Loucy (cell line): ENCODE results near the gene GAB2.

Source experiments
- H2AFZ ChIP-seq: fragments of 200-600 bp; sonication (generic); 2 replicates; pipeline ENCODE4 v1.6.0; 2016; ENCODE audit warnings: antibody characterized with exemption, mild to moderate bottlenecking, low read length, moderate library complexity
- H3F3A ChIP-seq: fragments of 200-600 bp; 2 replicates; pipeline ENCODE4 v1.6.0; 2016; ENCODE audit warnings: antibody characterized with exemption, low read depth, mild to moderate bottlenecking
- H3K27me3 ChIP-seq: fragments of 200-600 bp; sonication (generic); 2 replicates; pipeline ENCODE4 v1.6.1; 2014; ENCODE audit warnings: low read length, mild to moderate bottlenecking; ENCODE audit not compliant: insufficient read depth, poor library complexity, severe bottlenecking
- H3K36me3 ChIP-seq: fragments of 200-600 bp; sonication (generic); 2 replicates; pipeline ENCODE4 v1.6.1; 2016; ENCODE audit warnings: low read length; ENCODE audit not compliant: insufficient read depth
- H3K4me1 ChIP-seq: fragments of 200-600 bp; sonication (generic); 2 replicates; pipeline ENCODE4 v1.5.1; 2014; ENCODE audit warnings: low read length, mild to moderate bottlenecking; ENCODE audit not compliant: insufficient read depth, poor library complexity, severe bottlenecking
- H3K4me2 ChIP-seq: fragments of 200-600 bp; sonication (generic); 2 replicates; pipeline ENCODE4 v1.6.0; 2014; ENCODE audit warnings: antibody characterized with exemption, low read length, low read depth, mild to moderate bottlenecking; ENCODE audit not compliant: poor library complexity, severe bottlenecking
- H3K4me3 ChIP-seq: fragments of 200-600 bp; sonication (generic); 2 replicates; pipeline ENCODE4 v1.5.1; 2014; ENCODE audit warnings: low read length, mild to moderate bottlenecking, mixed read lengths; ENCODE audit not compliant: poor library complexity, severe bottlenecking
- H3K79me2 ChIP-seq: fragments of 200-600 bp; sonication (generic); 2 replicates; pipeline ENCODE4 v1.6.1; 2014; ENCODE audit warnings: low read length; ENCODE audit not compliant: insufficient read depth
- H3K9ac ChIP-seq: fragments of 200-600 bp; sonication (generic); 2 replicates; pipeline ENCODE4 v1.6.0; 2014; ENCODE audit warnings: mild to moderate bottlenecking, low read depth, low read length, moderate library complexity; ENCODE audit not compliant: poor library complexity, severe bottlenecking
- H3K9me2 ChIP-seq: fragments of 200-600 bp; sonication (generic); replicated peaks from 2 replicates; pipeline ENCODE4 v1.6.1; 2016; ENCODE audit warnings: low read depth, low read length, mixed read lengths
- H3K9me3 ChIP-seq: fragments of 200-600 bp; sonication (generic); 2 replicates; pipeline ENCODE4 v1.6.1; 2014; ENCODE audit warnings: mild to moderate bottlenecking, antibody characterized with exemption, low read length, low read depth; ENCODE audit not compliant: insufficient read depth
- H4K20me1 ChIP-seq: fragments of 200-600 bp; sonication (generic); 2 replicates; pipeline ENCODE4 v1.6.0; 2014; ENCODE audit warnings: antibody characterized with exemption, low read length, mild to moderate bottlenecking; ENCODE audit not compliant: insufficient read depth, poor library complexity, severe bottlenecking
- EZH2phosphoT487 ChIP-seq: fragments of 200-600 bp; IDR thresholded peaks from 2 replicates; pipeline ENCODE4 v1.6.1; 2018; ENCODE audit warnings: antibody characterized with exemption, mild to moderate bottlenecking, moderate library complexity, borderline replicate concordance
- TF ChIP-seq, protein P1 (sequence below): fragments of 200-600 bp; sonication (generic); conservative IDR thresholded peaks from 2 replicates; pipeline ENCODE4 v1.5.1; 2014; ENCODE audit warnings: mild to moderate bottlenecking, antibody characterized with exemption, low read length

Gene GAB2

DNA sequence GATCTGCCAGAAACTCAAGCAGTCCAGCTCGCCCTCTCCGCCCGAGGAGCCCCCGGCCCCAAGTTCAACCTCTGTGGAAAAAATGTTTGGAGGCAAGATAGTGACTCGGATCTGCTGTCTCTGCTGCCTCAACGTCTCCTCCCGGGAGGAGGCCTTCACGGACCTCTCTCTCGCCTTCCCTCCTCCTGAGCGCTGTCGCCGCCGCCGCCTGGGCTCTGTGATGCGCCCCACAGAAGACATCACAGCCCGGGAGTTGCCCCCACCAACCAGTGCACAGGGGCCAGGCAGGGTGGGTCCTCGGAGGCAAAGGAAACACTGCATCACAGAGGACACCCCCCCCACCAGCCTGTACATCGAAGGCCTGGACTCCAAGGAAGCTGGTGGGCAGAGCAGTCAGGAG lies 208.1 kb downstream of the GAB2 start:
- H3K79me2 ChIP-seq: no peaks in the 10 kb centered on the region
- H4K20me1 ChIP-seq: no peaks in the 10 kb centered on the region
- peaks cover 14% of the 10 kb centered on the region; the same call in 1 of the 2 replicates for H3K36me3 ChIP-seq
- H2AFZ ChIP-seq: no peak overlapping the region
- H3K9me2 ChIP-seq: no peaks in the 10 kb centered on the region
- H3K9me3 ChIP-seq: no peaks in the 10 kb centered on the region
- no peak overlapping the region for H3K4me3 ChIP-seq
- no peaks in the 10 kb centered on the region for H3K4me1 ChIP-seq
- no peak overlapping the region for H3K9ac ChIP-seq
- H3K4me2 ChIP-seq: no peak overlapping the region
- H3F3A ChIP-seq: no peaks in the 10 kb centered on the region
- TF ChIP-seq, protein P1, sequence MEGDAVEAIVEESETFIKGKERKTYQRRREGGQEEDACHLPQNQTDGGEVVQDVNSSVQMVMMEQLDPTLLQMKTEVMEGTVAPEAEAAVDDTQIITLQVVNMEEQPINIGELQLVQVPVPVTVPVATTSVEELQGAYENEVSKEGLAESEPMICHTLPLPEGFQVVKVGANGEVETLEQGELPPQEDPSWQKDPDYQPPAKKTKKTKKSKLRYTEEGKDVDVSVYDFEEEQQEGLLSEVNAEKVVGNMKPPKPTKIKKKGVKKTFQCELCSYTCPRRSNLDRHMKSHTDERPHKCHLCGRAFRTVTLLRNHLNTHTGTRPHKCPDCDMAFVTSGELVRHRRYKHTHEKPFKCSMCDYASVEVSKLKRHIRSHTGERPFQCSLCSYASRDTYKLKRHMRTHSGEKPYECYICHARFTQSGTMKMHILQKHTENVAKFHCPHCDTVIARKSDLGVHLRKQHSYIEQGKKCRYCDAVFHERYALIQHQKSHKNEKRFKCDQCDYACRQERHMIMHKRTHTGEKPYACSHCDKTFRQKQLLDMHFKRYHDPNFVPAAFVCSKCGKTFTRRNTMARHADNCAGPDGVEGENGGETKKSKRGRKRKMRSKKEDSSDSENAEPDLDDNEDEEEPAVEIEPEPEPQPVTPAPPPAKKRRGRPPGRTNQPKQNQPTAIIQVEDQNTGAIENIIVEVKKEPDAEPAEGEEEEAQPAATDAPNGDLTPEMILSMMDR: no peak
- TF ChIP-seq EZH2phosphoT487: no peak
- no peaks in the 10 kb centered on the region for H3K27me3 ChIP-seq

DNA sequence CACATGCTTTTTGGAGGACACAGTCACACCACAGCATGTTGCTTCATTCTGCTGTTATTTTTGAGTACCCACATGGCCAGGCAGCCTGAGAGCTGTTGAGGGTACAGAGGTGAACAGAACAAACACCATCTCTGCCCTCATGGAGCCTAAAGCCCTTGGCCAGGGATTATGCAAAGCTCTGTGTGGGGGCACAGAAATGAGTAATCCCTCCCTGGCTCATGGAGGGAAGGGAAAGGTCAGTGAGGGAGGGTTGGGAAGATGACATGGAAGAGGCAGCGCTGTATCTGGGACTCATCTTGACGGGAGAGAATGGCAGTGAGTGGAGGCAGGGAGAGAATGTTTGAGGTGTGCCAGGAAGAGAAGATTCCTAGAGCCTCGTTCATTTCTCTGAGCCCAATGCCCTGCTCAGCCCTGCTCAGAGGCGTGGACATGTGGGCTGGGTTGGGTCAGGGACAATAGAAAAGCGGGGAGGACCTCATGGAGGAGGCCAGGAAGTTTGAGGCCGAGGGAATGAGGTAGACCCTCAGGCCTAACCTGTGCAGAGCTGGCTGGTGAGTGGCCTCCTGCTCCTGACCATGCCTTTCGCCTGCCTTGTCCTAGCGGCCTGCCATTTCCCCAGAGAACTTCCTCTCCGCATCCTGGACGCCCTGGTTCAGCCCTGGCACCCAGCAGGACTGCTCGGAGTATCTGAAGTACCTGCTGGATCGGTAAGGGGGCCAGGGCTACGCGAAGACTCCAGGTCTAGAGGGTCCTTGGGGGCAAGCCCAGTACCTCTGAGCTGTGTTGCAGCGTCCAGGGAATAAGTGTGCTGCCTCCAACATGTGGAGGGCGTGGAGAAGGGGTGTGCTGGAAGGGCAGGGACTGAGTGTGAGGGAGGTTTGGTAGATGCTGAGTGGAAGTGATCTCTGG lies 209.1 kb downstream of the GAB2 start:
- TF ChIP-seq, protein P1: no peak
- TF ChIP-seq EZH2phosphoT487: no peak
- no peaks in the 10 kb centered on the region for H3K9me3 ChIP-seq
- no peaks in the 10 kb centered on the region for H3K79me2 ChIP-seq
- H3K27me3 ChIP-seq: no peaks in the 10 kb centered on the region
- no peaks in the 10 kb centered on the region for H4K20me1 ChIP-seq
- H3K4me1 ChIP-seq: no peaks in the 10 kb centered on the region
- no peak overlapping the region for H3K4me3 ChIP-seq
- H3K36me3 ChIP-seq: peaks cover 14% of the 10 kb centered on the region; the same call in 1 of the 2 replicates
- no peaks in the 10 kb centered on the region for H3F3A ChIP-seq
- H3K4me2 ChIP-seq: no peak overlapping the region
- H3K9me2 ChIP-seq: no peaks in the 10 kb centered on the region
- H2AFZ ChIP-seq: no peak overlapping the region
- H3K9ac ChIP-seq: no peak overlapping the region

DNA sequence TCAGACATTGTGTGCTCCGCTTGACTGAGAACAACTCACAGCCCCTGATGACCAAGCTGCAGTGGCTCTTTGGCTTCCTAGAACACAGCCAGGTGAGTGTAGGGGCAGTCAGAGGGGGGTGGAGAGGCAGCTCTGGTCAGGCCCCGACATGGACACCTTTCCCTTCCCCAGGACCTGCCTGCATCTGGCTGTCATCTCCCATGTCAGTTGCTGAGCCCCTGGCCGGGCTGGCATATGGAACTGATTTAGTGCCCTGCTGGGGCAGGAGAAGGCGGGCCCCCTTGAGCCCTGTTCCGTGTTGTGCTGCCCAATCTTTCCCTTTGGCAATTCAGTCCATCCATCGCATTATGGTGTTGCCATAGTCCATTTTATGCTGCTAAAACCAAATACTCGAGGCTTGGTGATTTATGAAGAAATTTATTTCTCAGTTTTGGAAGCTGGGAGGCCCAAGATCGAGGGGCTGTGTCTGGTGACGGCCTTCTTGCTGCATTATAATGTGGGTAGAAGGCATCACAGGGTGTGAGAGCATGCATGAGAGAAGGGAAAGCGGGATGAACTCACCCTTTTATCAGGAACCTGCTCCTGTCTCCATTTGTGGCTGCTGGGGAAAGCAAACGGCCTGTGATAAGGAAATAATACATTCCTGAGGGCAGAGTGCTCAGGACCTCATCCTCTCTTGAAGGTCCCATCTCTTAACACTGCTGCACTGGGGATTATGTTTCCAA lies 209.9 kb downstream of the GAB2 start:
- H3F3A ChIP-seq: no peaks in the 10 kb centered on the region
- H3K9ac ChIP-seq: no peak overlapping the region
- peaks cover 7% of the 10 kb centered on the region for H3K4me1 ChIP-seq
- no peaks in the 10 kb centered on the region for H3K27me3 ChIP-seq
- peaks cover 14% of the 10 kb centered on the region; the same call in 1 of the 2 replicates for H3K36me3 ChIP-seq
- no peak overlapping the region for H2AFZ ChIP-seq
- H3K79me2 ChIP-seq: no peaks in the 10 kb centered on the region
- TF ChIP-seq EZH2phosphoT487: no peak
- TF ChIP-seq, protein P1: no peak
- H3K9me3 ChIP-seq: no peaks in the 10 kb centered on the region
- no peak overlapping the region for H3K4me2 ChIP-seq
- H3K9me2 ChIP-seq: no peaks in the 10 kb centered on the region
- H3K4me3 ChIP-seq: no peak overlapping the region
- H4K20me1 ChIP-seq: no peaks in the 10 kb centered on the region
